Loucy (cell line): Measurements from ENCODE around the gene IGSF3.

Source experiments
- EZH2phosphoT487 ChIP-seq: fragments of 200-600 bp; IDR thresholded peaks from 2 replicates; pipeline ENCODE4 v1.6.1; 2018; ENCODE audit warnings: antibody characterized with exemption, mild to moderate bottlenecking, moderate library complexity, borderline replicate concordance
- TF ChIP-seq, protein P1 (sequence below): fragments of 200-600 bp; sonication (generic); conservative IDR thresholded peaks from 2 replicates; pipeline ENCODE4 v1.5.1; 2014; ENCODE audit warnings: mild to moderate bottlenecking, antibody characterized with exemption, low read length

DNA sequence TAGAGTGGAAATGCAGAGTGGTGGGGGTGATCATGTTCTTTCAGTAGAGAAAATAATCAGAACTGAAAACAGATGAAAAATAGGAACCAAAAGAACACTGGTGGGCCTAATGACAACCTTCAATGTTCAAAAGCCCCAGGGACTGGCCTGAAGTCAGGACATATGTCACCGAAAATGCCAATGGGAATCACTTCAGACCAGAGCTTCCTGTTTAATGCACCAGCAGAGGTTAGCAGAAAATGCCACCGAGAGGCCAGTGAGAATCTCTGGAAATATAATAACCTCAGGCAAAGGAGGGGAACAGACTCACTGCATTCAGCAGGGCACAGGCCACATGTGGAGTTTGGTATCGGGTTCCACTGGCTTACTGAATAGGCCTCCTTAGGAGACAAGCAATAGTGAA, 80.8 kb downstream of the IGSF3 start:
- TF ChIP-seq, protein P1, sequence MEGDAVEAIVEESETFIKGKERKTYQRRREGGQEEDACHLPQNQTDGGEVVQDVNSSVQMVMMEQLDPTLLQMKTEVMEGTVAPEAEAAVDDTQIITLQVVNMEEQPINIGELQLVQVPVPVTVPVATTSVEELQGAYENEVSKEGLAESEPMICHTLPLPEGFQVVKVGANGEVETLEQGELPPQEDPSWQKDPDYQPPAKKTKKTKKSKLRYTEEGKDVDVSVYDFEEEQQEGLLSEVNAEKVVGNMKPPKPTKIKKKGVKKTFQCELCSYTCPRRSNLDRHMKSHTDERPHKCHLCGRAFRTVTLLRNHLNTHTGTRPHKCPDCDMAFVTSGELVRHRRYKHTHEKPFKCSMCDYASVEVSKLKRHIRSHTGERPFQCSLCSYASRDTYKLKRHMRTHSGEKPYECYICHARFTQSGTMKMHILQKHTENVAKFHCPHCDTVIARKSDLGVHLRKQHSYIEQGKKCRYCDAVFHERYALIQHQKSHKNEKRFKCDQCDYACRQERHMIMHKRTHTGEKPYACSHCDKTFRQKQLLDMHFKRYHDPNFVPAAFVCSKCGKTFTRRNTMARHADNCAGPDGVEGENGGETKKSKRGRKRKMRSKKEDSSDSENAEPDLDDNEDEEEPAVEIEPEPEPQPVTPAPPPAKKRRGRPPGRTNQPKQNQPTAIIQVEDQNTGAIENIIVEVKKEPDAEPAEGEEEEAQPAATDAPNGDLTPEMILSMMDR = no peak
- no peak for TF ChIP-seq EZH2phosphoT487
